AML-193 (cell line): ENCODE results near the gene ALX3.

ENCODE experiments used
- DNase-seq, 2 experiments: peaks; one replicate each; lab custom pipeline; 2025; lab: John Stamatoyannopoulos, UW

Gene ALX3

GRCh38 chr1:110070671-110071242, at the start of gene ALX3:
Gene ALX3, minus strand, starts transcription at chr1:110070672. Its CDS starts 60 bp downstream, at chr1:110070612.
- DNase-seq, result no peak

DNA sequence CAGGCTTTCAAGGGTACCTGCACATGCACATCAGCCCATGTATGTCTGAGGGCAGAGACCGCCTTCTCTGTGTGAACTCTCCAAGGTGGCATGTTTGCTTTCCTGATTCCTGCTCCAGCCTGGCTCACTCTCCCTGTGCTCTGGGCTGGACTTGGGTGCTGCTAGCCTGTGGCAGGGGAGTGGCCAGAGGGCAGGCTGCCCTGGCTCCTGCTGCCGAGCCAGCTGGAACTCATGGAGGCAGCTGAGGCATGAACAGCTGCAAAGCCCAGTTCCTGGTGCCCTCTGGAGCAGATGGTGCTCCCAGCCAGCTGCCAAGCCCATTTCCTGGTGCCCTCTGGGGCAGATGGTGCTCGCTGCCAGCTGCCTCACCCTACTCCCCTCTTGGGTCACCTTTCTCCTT, 49.4 kb upstream of the ALX3 start:
- no peak for DNase-seq

- no peak for DNase-seq
These were observed 48.3 kb upstream of the ALX3 start for GRCh38 chr1:110118636-110119396.

DNA sequence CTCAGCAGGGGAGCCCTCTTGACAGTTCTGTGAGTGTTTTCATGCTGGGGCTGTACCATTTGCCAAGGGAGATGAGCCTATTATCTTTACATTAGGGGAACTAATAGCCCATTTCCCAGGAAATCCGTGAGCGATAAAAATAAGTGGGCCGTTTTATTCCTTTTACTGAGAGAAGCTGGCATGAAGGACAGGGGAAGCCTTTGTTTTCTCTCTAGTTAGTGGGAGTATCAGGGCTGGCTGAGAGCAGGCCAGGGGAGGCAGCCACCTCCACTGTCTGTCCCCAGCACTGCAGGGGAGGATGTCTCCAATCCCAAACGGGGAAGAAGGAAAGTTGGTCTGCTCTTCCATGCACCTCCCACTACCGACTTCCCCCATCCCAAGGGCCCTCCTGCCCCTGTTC, 44.3 kb upstream of the ALX3 start:
- DNase-seq, result no peak

DNA sequence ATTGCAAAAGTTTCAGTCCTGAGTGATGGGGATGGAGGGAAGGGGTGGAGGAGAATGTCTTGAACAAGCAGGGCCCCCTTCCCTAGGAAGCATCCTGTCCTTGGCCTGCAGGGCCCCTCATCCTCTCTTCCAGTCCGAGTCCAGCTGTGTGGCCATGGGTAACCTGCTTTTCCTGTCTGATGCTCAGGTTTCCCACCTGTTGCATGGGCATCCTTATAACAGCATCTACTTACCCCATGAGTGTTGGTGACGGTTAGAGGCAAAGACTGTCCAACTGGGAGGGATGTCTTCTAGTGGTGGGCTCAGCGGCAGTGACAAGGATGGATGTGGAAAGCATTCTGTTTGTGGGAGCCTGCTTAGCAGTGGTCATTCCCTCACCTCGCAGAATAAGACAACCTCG, 43.7 kb upstream of the ALX3 start:
- DNase-seq, result no peak

- no peak for DNase-seq
These were observed 43.1 kb upstream of the ALX3 start for GRCh38 chr1:110113551-110113950.

GRCh38 chr1:110112656-110113055, 42.2 kb upstream of the ALX3 start:
- no peak for DNase-seq

- no peak for DNase-seq
These were observed 41.7 kb upstream of the ALX3 start, which contains the start of gene UBL4B for GRCh38 chr1:110112143-110112542. Gene UBL4B, plus strand, starts transcription at chr1:110112443. Its CDS starts 92 bp downstream, at chr1:110112535.

- no peak for DNase-seq
These were observed 40.6 kb upstream of the ALX3 start for GRCh38 chr1:110111081-110111480.

GRCh38 chr1:110107867-110108469, 37.5 kb upstream of the ALX3 start:
- DNase-seq, result no peak

DNA sequence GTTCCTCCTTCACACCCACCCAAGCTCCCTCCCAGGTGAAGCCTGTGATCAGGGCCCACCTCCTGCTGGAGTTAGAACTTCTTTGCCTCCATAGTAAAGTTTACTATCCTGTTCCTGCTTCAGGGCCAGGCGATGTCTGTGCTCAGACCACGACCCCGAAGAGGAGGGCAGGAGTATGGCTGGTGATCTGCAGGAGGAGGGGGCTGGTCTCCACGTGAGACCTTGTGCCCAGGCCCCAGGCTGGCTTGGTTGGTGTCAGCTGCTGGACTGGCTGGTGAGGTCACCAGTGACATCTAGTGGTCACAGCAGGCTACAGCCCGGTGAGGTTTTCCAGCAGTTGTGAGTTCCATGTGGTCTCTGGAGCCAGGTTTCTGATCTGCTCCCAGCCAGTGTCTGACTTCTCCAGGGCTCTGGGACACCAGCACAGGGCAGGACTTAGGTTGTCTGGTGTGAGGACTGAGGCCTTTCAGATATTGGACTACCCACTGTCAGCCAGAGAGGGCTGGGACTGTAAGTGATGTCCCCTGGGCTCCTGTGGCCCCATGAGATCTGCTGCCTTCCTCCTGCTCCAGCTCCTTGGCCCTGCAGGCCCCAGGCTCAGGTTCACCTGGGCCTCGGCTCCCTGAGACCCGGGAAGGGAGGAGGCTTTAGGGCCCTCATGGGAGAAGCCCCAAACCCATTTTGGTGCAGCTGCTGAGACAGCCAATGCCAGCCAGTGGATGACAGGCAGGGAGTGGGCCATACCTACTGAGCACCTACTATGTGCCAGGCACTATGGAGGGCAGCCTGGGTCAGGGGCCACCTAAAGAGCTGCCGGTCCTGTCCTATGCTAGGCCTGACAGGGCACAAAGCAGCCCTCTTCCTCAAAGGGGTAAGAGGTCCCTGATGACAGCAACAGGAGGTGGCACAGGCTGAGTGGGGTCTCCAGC, 35.8 kb upstream of the ALX3 start:
- DNase-seq, result peak; percentile 39 to 58

GRCh38 chr1:110102081-110102480, 31.6 kb upstream of the ALX3 start:
- peak; percentile 14 to 49 for DNase-seq

DNA sequence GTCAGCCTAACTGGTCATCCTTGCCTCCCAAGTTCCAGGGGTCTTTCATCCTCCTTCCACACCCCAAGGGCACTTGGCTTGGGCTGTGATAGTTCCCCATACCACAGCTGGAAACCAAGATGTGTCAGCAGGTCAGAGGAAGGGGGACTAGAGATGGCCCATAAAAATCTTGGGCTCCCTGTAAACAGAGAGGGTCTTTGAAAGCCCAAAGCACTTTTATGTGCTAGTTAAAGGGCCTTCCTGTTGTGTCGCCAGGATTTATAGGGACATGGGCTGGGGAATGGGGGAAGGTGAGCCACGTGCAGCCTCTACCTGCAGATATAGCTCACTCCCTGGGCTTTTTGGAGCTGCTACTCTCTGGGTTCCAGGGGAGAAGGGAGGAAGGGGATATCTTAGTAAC, 29.9 kb upstream of the ALX3 start:
- no peak for DNase-seq

DNA sequence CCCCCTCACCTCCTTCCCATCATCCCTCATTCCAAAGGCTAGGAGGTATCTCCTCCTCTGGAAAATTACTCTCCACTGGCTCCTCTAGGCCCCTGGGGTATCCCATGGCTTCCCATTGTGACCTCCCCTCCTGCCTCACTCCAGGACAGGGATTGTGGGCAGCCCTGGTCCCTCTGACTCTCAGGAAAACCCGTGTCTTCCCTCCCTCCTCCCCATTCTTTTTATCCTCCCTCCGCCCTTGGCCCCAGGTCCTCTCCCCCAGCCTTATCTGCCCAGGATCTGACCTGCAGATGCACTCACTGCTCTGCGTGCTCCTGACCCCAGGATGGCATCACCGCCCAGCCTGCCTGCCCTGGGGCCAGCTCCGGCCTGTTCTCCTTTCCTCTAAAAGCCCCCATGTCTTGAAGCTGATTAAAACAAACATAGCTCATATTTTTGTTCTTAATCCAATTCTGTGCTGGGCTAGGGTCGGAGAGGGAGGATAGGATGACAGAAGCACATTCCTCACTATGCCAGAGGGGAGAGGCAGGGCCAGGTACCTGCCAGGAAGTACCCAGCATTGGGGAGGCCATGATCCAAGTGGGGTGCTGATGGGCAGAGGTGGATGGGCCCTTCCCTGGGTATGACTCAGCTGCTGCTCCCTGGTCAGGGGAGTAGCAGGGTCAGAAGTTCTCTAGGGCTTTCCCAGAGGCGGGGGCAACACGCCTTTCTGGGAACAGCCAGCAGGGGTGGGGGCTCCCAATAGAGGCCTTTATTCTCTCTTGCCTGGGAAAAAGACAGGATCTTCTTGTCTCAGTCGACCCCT, 28.0 kb upstream of the ALX3 start:
- no peak for DNase-seq

- no peak for DNase-seq
These were observed 27.2 kb upstream of the ALX3 start for GRCh38 chr1:110097507-110098221.

- DNase-seq, result no peak
These were observed 24.6 kb upstream of the ALX3 start for GRCh38 chr1:110094931-110095654.

DNA sequence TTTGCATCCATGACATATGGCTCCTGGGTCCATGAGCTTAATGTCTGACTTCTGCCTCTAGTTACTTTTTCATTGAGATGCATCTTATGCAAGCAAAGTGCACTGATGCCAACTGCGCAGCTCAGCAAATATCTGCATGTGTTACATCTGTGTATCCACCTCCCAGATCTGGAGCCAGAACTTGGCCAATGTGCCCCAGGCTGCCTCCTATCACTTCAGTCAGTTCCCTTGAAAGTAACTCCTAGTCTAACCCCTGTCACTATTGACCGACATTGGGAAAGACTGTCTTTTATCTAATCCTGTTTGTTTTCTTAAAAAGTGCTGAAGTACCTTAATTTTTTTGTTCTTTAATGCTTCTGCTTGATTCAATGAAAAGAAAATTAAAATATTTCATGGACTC, 22.5 kb upstream of the ALX3 start:
- DNase-seq, result no peak

- DNase-seq, result no peak
These were observed 21.3 kb upstream of the ALX3 start for GRCh38 chr1:110091791-110092190.

DNA sequence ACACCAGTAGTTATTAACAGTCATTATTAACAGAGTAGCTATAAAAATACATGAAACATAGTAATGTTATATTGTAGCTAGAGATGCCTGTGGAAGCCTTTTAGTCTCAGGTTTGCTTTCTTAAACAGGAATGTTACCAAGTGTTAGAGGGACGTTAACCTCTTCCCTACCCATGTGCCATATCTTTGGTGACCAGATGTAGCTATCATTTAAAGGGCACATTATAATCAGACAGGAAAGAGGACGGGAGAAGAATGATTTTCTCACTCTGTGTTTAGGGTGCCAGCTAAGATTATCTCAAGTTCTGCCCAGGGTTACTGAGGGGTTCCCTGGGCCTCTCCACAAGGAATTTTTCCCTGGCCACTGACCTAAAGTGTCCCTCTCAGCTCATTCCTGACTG, 20.9 kb upstream of the ALX3 start:
- no peak for DNase-seq
